ENCODE results near the gene APOBEC3H. TPM values are rescaled to one million over a fixed set of nuclear protein-coding genes. Genes with fewer than 3 reads are reported as not detected.

Gene APOBEC3H
- polyA plus RNA-seq, 1 donor (not counting 4 experiments of a cell fraction or from before 2014, with no cell fraction given), result 0.41 TPM

- TF ChIP-seq EZH2 (IDR thresholded peaks at IDR 0.05; ENCODE audit: low read length), result no peak
- TF ChIP-seq, protein P1, sequence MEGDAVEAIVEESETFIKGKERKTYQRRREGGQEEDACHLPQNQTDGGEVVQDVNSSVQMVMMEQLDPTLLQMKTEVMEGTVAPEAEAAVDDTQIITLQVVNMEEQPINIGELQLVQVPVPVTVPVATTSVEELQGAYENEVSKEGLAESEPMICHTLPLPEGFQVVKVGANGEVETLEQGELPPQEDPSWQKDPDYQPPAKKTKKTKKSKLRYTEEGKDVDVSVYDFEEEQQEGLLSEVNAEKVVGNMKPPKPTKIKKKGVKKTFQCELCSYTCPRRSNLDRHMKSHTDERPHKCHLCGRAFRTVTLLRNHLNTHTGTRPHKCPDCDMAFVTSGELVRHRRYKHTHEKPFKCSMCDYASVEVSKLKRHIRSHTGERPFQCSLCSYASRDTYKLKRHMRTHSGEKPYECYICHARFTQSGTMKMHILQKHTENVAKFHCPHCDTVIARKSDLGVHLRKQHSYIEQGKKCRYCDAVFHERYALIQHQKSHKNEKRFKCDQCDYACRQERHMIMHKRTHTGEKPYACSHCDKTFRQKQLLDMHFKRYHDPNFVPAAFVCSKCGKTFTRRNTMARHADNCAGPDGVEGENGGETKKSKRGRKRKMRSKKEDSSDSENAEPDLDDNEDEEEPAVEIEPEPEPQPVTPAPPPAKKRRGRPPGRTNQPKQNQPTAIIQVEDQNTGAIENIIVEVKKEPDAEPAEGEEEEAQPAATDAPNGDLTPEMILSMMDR (optimal IDR thresholded peaks at IDR 0.05 in 1 of 3, IDR thresholded peaks at IDR 0.05 in 1 of 3, conservative IDR thresholded peaks at IDR 0.05 in 1 of 3; ENCODE audit: extremely low read depth in 1 of 3, insufficient read depth in 2 of 3, low read length in 3 of 3), result no peak
- Histone ChIP-seq H3K4me1 (ENCODE audit: control insufficient read depth, extremely low read depth, insufficient read depth, low read length) (peaks cover 8% of the 10 kb centered on the region), H3K4me3 (ENCODE audit: control insufficient read depth in 2 of 3, extremely low read depth in 1 of 3, insufficient read depth in 2 of 3, low read depth in 1 of 3, low read length in 3 of 3) (no peak overlapping the region), H3K9me1 (ENCODE audit: control insufficient read depth, extremely low read depth, insufficient read depth, low read length) (no peaks in the 10 kb centered on the region), H2AFZ (ENCODE audit: control insufficient read depth, low read length) (no peak overlapping the region), H3K27me3 (ENCODE audit: control insufficient read depth, extremely low read depth, insufficient read depth, low read length) (peaks cover 2% of the 10 kb centered on the region), H3K27ac (ENCODE audit: control insufficient read depth, insufficient read depth, low read length) (no peak overlapping the region), H3K4me2 (ENCODE audit: control insufficient read depth, extremely low read depth, insufficient read depth, low read depth, low read length) (no peak overlapping the region), H3K9me3 (ENCODE audit: control insufficient read depth, low read depth, low read length) (no peaks in the 10 kb centered on the region), H3K79me2 (ENCODE audit: control insufficient read depth, insufficient read depth, low read length) (no peaks in the 10 kb centered on the region), H4K20me1 (ENCODE audit: control insufficient read depth, extremely low read depth, insufficient read depth, low read length) (no peaks in the 10 kb centered on the region), H3K9ac (ENCODE audit: control insufficient read depth, extremely low read depth, insufficient read depth, low read length) (no peak overlapping the region), H3K36me3 (ENCODE audit: control insufficient read depth in 2 of 2, extremely low read depth in 1 of 2, insufficient read depth in 2 of 2, low read length in 2 of 2) (no peaks in the 10 kb centered on the region)
- FAIRE-seq (no peak), DNase-seq (ENCODE audit: low read depth, low spot score) (no peak)
- dilution Hi-C loops (cut with MboI; ENCODE audit: extremely low pct_ligation_motif_present, low sequenced_read_pairs), result no loop called here
Observed at GRCh38 chr22:39139933-39140332, 42.9 kb downstream of the APOBEC3H start.

GRCh38 chr22:39142088-39142680, 45.1 kb downstream of the APOBEC3H start:
- H3K36me3 ChIP-seq (ENCODE audit: control insufficient read depth in 2 of 2, extremely low read depth in 1 of 2, insufficient read depth in 2 of 2, low read length in 2 of 2), result no peaks in the 10 kb centered on the region
- H3K4me1 ChIP-seq (ENCODE audit: control insufficient read depth, extremely low read depth, insufficient read depth, low read length), result peaks cover 9% of the 10 kb centered on the region
- no peaks in the 10 kb centered on the region for H3K79me2 ChIP-seq (ENCODE audit: control insufficient read depth, insufficient read depth, low read length)
- no peak overlapping the region for H3K9ac ChIP-seq (ENCODE audit: control insufficient read depth, extremely low read depth, insufficient read depth, low read length)
- TF ChIP-seq, protein P1 (optimal IDR thresholded peaks at IDR 0.05 in 1 of 3, IDR thresholded peaks at IDR 0.05 in 1 of 3, conservative IDR thresholded peaks at IDR 0.05 in 1 of 3; ENCODE audit: extremely low read depth in 1 of 3, insufficient read depth in 2 of 3, low read length in 3 of 3), result no peak
- TF ChIP-seq EZH2 (IDR thresholded peaks at IDR 0.05; ENCODE audit: low read length), result no peak
- no peaks in the 10 kb centered on the region for H3K9me1 ChIP-seq (ENCODE audit: control insufficient read depth, extremely low read depth, insufficient read depth, low read length)
- no peaks in the 10 kb centered on the region for H3K27me3 ChIP-seq (ENCODE audit: control insufficient read depth, extremely low read depth, insufficient read depth, low read length)
- FAIRE-seq (no peak), DNase-seq (ENCODE audit: low read depth, low spot score) (no peak)
- no peak overlapping the region for H3K4me3 ChIP-seq (ENCODE audit: control insufficient read depth in 2 of 3, extremely low read depth in 1 of 3, insufficient read depth in 2 of 3, low read depth in 1 of 3, low read length in 3 of 3)
- H2AFZ ChIP-seq (ENCODE audit: control insufficient read depth, low read length), result no peak overlapping the region
- H3K4me2 ChIP-seq (ENCODE audit: control insufficient read depth, extremely low read depth, insufficient read depth, low read depth, low read length), result no peak overlapping the region
- H3K9me3 ChIP-seq (ENCODE audit: control insufficient read depth, low read depth, low read length), result no peaks in the 10 kb centered on the region
- no peak overlapping the region for H3K27ac ChIP-seq (ENCODE audit: control insufficient read depth, insufficient read depth, low read length)
- H4K20me1 ChIP-seq (ENCODE audit: control insufficient read depth, extremely low read depth, insufficient read depth, low read length), result no peaks in the 10 kb centered on the region
- dilution Hi-C loops (cut with MboI; ENCODE audit: extremely low pct_ligation_motif_present, low sequenced_read_pairs), result no loop called here
